ENCODE measurements around the gene GPC2. TPM values are rescaled to one million over a fixed set of nuclear protein-coding genes. Genes with fewer than 3 reads are reported as not detected.
"Not testable (repeated sequence)": the region's sequence is repeated elsewhere in the genome, so short reads cannot be mapped to it uniquely, and the experiment has no call there.

GPC2 gene
- total RNA-seq, 4 donors from 2014 or later: 7.3 to 45.4 (median 14.8) TPM

DNA sequence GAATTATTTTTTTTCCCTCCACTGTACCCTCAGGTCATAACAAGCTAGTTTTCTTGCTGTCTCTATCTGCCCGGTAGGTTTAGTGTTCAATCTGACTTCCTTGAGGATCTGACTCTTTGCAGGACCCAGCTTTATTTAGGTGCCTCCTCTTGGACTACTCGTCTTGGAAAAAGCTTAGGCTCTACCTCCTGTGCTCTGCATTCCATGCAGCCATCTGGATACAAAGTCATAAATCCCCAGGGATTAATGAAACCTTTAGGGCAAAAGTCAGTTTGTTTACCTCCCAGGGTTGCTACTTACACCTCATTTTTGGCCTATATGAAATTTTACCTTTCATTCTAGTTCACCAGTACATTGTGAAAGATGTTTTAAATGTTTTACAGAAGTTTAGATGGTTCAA is 8.5 kb upstream of the GPC2 start:
- TF ChIP-seq EP300 (IDR thresholded peaks at IDR 0.05) (no peak), POLR2A (IDR thresholded peaks at IDR 0.05) (no peak), POLR2AphosphoS5 (IDR thresholded peaks at IDR 0.05) (no peak)
- TF ChIP-seq, protein P1, sequence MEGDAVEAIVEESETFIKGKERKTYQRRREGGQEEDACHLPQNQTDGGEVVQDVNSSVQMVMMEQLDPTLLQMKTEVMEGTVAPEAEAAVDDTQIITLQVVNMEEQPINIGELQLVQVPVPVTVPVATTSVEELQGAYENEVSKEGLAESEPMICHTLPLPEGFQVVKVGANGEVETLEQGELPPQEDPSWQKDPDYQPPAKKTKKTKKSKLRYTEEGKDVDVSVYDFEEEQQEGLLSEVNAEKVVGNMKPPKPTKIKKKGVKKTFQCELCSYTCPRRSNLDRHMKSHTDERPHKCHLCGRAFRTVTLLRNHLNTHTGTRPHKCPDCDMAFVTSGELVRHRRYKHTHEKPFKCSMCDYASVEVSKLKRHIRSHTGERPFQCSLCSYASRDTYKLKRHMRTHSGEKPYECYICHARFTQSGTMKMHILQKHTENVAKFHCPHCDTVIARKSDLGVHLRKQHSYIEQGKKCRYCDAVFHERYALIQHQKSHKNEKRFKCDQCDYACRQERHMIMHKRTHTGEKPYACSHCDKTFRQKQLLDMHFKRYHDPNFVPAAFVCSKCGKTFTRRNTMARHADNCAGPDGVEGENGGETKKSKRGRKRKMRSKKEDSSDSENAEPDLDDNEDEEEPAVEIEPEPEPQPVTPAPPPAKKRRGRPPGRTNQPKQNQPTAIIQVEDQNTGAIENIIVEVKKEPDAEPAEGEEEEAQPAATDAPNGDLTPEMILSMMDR (IDR thresholded peaks at IDR 0.05): no peak
- H3K36me3 ChIP-seq: no peaks in the 10 kb centered on the region
- H3K27ac ChIP-seq: no peak overlapping the region
- DNase-seq (ENCODE audit: low spot score in 2 of 2): no peak
- H3K9me3 ChIP-seq: no peaks in the 10 kb centered on the region
- H3K27me3 ChIP-seq: no peaks in the 10 kb centered on the region
- 69% methylated on average over 2 of the region's 2 CpGs for WGBS
- H3K4me1 ChIP-seq: peaks cover 2% of the 10 kb centered on the region
- H3K4me3 ChIP-seq: no peak overlapping the region

DNA sequence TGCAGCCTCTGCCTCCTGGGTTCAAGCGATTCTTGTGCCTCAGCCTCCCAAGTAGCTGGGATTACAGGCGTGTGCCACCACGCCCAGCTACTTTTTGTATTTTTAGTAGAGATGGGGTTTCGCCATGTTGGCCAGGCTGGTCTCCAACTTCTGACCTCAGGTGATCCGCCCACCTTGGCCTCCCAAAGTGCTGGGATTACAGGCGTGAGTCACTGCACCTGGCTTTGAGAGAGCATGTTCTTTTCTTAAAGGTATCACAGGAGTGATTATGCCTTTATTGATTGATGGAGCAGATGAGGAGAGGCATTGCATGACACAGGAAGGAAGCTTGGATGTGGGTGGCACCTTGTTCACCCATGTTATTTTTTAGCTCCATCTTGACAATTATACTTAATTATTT is 5.9 kb upstream of the GPC2 start:
- not testable (repeated sequence) for H3K9me3 ChIP-seq; H3K36me3 ChIP-seq; DNase-seq (ENCODE audit: low spot score in 2 of 2); H3K4me3 ChIP-seq; H3K27ac ChIP-seq; H3K4me1 ChIP-seq; H3K27me3 ChIP-seq
- WGBS: 72% methylated on average over 6 of the region's 6 CpGs

DNA sequence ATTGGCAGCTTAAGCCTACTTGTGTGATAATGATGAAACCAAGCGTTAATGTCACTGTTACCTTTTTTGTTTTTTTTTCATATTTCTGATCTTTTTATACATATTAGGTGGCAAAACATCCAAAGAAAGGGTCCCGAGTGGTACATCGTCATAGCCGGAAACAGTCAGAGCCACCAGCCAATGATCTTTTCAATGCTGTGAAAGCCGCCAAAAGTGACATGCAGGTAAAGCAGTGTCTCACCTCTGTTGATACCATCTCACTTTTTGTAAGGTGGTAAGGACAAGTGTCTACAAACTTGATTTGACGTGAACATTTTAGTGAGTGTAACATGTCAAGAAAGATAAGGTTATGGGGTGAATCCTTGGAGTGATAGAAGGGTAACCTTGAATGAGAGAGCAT is 5.4 kb upstream of the GPC2 start:
- H3K4me3 ChIP-seq; H3K27ac ChIP-seq; DNase-seq (ENCODE audit: low spot score in 2 of 2); H3K9me3 ChIP-seq; H3K27me3 ChIP-seq; H3K4me1 ChIP-seq; H3K36me3 ChIP-seq: not testable (repeated sequence)
- WGBS: 80% methylated on average over 6 of the region's 6 CpGs

DNA sequence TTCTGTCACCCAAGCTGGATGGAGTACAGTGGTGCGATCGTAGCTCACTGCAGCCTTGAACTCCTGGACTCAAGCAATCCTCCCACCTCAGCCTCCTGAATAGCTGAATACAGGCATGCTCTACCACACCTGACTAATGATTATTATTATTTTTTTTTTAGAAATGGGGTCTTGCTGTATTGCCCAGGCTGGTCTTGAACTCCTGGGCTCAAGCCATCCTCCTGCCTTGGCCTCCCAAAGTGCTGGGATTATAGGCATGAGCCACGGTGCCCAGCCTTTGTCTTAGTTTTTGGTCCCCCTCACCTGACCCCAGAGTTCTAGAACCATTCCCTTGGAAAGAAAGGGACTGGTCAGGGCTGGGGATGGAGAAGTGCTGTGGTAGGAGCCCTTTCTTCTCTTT is 2.9 kb upstream of the GPC2 start:
- H3K27me3 ChIP-seq; DNase-seq (ENCODE audit: low spot score in 2 of 2); H3K9me3 ChIP-seq; H3K36me3 ChIP-seq; H3K27ac ChIP-seq; H3K4me3 ChIP-seq: not testable (repeated sequence)
- 91% methylated on average over 3 of the region's 3 CpGs for WGBS
- H3K4me1 ChIP-seq: peaks cover 18% of the 10 kb centered on the region

DNA sequence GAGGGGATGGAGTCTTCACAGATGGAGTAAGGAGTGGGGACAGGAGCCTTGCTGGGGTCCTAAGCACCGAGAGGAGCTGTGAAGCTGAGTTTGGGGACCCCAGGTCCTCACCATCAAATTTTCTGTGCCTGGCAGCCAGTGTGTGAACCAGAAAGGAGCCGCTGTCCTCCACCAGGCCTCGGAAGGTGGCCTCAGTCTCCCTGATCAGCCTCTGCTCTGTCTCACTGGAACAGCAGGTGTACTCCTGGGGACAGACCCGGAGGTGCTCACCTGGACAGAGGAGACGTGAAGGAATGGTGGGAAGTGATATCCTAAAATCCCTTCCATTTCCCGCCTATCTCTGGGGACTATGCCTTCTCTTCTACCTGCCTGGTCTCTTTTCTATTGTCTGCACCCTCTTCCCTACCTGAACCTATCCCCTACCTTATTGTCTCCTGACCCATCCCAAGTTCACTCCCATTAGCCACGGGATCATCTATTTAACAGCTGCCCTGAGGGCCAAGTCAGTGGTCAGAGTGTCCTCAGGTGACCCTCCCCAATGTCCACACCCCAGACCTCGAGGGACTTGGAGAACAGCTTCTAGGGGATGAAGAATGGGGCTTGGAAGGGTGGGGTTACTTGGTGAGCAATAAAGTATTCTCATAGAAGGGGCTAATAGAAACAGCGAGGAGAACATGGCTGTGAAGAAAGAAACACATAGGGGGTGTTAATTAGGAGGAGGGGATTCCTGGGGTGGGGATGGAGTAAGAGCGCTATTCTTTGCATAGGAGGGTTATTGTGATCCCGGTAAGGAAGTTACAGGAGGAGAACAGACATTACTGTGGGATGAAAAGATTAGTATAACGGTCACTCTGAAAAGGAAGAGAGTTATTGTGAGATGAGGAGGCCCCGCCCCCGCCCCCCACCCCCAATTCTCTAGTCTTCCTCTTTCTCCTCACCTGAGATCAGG is 811 bp downstream of the GPC2 start:
- Histone ChIP-seq H3K4me3 (peak overlapping the region; percentile 60), H3K9me3 (no peaks in the 10 kb centered on the region), H3K36me3 (no peaks in the 10 kb centered on the region), H3K27ac (no peak overlapping the region), H3K27me3 (peaks cover 4% of the 10 kb centered on the region), H3K4me1 (peaks cover 25% of the 10 kb centered on the region)
- TF ChIP-seq POLR2AphosphoS5 (IDR thresholded peaks at IDR 0.05): no peak
- TF ChIP-seq, protein P1 (IDR thresholded peaks at IDR 0.05): no peak
- TF ChIP-seq POLR2A (IDR thresholded peaks at IDR 0.05): no peak
- TF ChIP-seq EP300 (IDR thresholded peaks at IDR 0.05): no peak
- 54% methylated on average over 14 of the region's 14 CpGs for WGBS
- peak in 1 of 2 donors; percentile 53 for DNase-seq (ENCODE audit: low spot score in 2 of 2)

DNA sequence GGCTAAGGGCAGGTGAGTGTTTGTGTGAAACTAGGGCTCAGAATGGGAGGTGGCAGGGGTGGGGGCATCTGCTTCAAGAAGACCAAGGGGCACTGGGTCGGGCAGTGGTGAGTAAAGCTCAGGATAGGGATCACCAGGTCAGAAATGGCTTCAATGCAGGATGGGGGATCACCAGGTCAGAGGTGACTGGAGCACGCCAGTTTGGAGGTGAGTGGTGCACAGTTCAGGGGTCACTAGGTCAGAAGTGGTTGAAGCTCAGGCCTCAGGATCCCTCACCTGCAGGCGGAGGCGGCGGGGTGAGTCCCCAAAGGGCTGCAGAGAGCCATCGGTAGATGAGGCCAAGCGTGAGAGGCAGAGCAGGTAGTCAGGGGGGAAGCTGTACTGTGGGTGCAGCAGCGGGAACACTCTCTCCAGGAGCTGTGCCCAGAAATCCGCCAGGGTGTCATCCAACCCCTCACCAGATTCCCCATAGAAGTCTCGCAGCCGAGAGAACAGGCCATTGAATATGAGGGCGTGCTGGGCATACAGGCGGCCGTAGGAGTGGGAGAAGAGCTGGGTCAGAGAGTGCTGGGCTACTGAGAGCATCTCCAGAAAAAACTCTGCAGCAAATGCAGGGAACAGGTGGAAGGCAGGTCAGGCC is 1.8 kb downstream of the GPC2 start:
- H3K27me3 ChIP-seq: peaks cover 7% of the 10 kb centered on the region
- TF ChIP-seq, protein P1 (IDR thresholded peaks at IDR 0.05): no peak
- TF ChIP-seq EP300 (IDR thresholded peaks at IDR 0.05): no peak
- TF ChIP-seq POLR2A (IDR thresholded peaks at IDR 0.05): no peak
- TF ChIP-seq POLR2AphosphoS5 (IDR thresholded peaks at IDR 0.05): no peak

More for the DNA sequence above, 1.8 kb downstream of the GPC2 start:
- Histone ChIP-seq H3K9me3 (no peaks in the 10 kb centered on the region), H3K4me3 (no peak overlapping the region), H3K36me3 (no peaks in the 10 kb centered on the region), H3K4me1 (peaks cover 33% of the 10 kb centered on the region), H3K27ac (no peak overlapping the region)
- 94% methylated on average over 14 of the region's 14 CpGs for WGBS
- DNase-seq (ENCODE audit: low spot score in 2 of 2): peak in 1 of 2 donors; percentile 74
